HEK293 (cell line): ENCODE measurements around the gene RETREG3.

Source experiments
- CTCF ChIP-seq: fragments of 450-650 bp; formaldehyde crosslinking; IDR thresholded peaks from 2 replicates; pipeline ENCODE4 v1.5.1; 2016; ENCODE audit warnings: missing biosample characterization, missing genetic modification characterization
- ZBTB21 ChIP-seq: fragments of 450-650 bp; formaldehyde crosslinking; IDR thresholded peaks from 2 replicates; pipeline ENCODE4 v1.5.1; 2017; ENCODE audit warnings: missing biosample characterization, missing genetic modification characterization
- ZNF274 ChIP-seq, 2 experiments: fragments of 200-500 bp in 1 of 2; fragments of 450-650 bp in 1 of 2; sonication (Bioruptor generic) in 1 of 2; formaldehyde crosslinking in 1 of 2; IDR thresholded peaks; 2 replicates each; pipeline versions ENCODE4 v1.5.1 to v1.6.1; 2014 to 2016; ENCODE audit warnings: borderline replicate concordance in 1 of 2, inconsistent platforms in 1 of 2, low read length in 1 of 2, missing biosample characterization in 1 of 2, missing genetic modification characterization in 1 of 2
- ZNF704 ChIP-seq: fragments of 450-650 bp; formaldehyde crosslinking; IDR thresholded peaks from 2 replicates; pipeline ENCODE4 v1.5.1; 2016; ENCODE audit warnings: missing biosample characterization, missing genetic modification characterization

- TF ChIP-seq CTCF (tag by site-specific recombination) (no peak), ZNF704 (tag by site-specific recombination) (no peak), ZNF274 (IDR thresholded peaks at IDR 0.05; ENCODE audit: low read length) (no peak), ZNF274 (tag by site-specific recombination; IDR thresholded peaks at IDR 0.05; ENCODE audit: borderline replicate concordance) (no peak), ZBTB21 (no peak)
Observed at GRCh38 chr17:42612013-42612412, 2.8 kb upstream of the RETREG3 start.
